Hematopoietic multipotent progenitor cell treated with erythropoietin and hydrocortisone succinate and interleukin-3 and kit ligand, for 6 days (in vitro differentiated cells): ENCODE data around the gene COL5A1.
"Not testable (repeated sequence)": the region's sequence is repeated elsewhere in the genome, so short reads cannot be mapped to it uniquely, and the experiment has no call there.

ENCODE experiments used
- DNase-seq: peaks from one replicate; pipeline ENCODE4 v3.0.0-alpha.2; 2015

COL5A1 gene

GRCh38 chr9:134712243-134712642 lies 70.6 kb downstream of the COL5A1 start:
- DNase-seq = no peak

- no peak for DNase-seq
Measured at GRCh38 chr9:134712926-134713325, 71.3 kb downstream of the COL5A1 start.

GRCh38 chr9:134715536-134715935 lies 73.9 kb downstream of the COL5A1 start:
- DNase-seq = not testable (repeated sequence)

GRCh38 chr9:134716067-134716466 lies 74.5 kb downstream of the COL5A1 start:
- DNase-seq = no peak

- DNase-seq = no peak
Measured at GRCh38 chr9:134717056-134717455, 75.5 kb downstream of the COL5A1 start.

- no peak for DNase-seq
Measured at GRCh38 chr9:134717924-134718645, 76.5 kb downstream of the COL5A1 start.

GRCh38 chr9:134719331-134719730 lies 77.7 kb downstream of the COL5A1 start:
- DNase-seq = no peak

GRCh38 chr9:134720136-134720753 lies 78.6 kb downstream of the COL5A1 start:
- no peak for DNase-seq

- DNase-seq = no peak
Measured at GRCh38 chr9:134720796-134721195, 79.2 kb downstream of the COL5A1 start.

- DNase-seq = no peak
Measured at GRCh38 chr9:134721344-134721743, 79.7 kb downstream of the COL5A1 start.

GRCh38 chr9:134722120-134722701 lies 80.6 kb downstream of the COL5A1 start:
- DNase-seq = no peak

- DNase-seq = no peak
Measured at GRCh38 chr9:134723037-134723436, 81.4 kb downstream of the COL5A1 start.

- peak; percentile 22 for DNase-seq
Measured at GRCh38 chr9:134723491-134724190, 82.0 kb downstream of the COL5A1 start.

GRCh38 chr9:134724202-134724911 lies 82.8 kb downstream of the COL5A1 start:
- no peak for DNase-seq

- DNase-seq = no peak
Measured at GRCh38 chr9:134724912-134725604, 83.5 kb downstream of the COL5A1 start.

GRCh38 chr9:134725605-134725940 lies 84.0 kb downstream of the COL5A1 start:
- peak; percentile 49 for DNase-seq

GRCh38 chr9:134726026-134726721 lies 84.6 kb downstream of the COL5A1 start:
- no peak for DNase-seq

GRCh38 chr9:134726722-134727034 lies 85.1 kb downstream of the COL5A1 start:
- no peak for DNase-seq

GRCh38 chr9:134728021-134728795 lies 86.6 kb downstream of the COL5A1 start:
- DNase-seq = no peak

GRCh38 chr9:134728801-134729495 lies 87.3 kb downstream of the COL5A1 start:
- no peak for DNase-seq
